B cell (primary cell): ENCODE results near the gene ZFYVE16. TPM values are rescaled to one million over a fixed set of nuclear protein-coding genes. Genes with fewer than 3 reads are reported as not detected.

Experiments
- ATAC-seq: fragments of 200-7000 bp; cut with Tn5 transposase; one replicate; pipeline ENCODE4 v1.10.0; 2021; ENCODE audit warnings: low read depth, mild to moderate bottlenecking, moderate number of reproducible peaks, moderate library complexity
- CTCF ChIA-PET: fragments of 350-600 bp; sonication (Branson Sonifier 250); formaldehyde crosslinking; loops from one replicate; lab custom pipeline; 2021; ENCODE audit warnings: antibody characterized with exemption, inconsistent platforms; lab: Charles Lee
- POLR2A ChIA-PET: fragments of 350-600 bp; sonication (Branson Sonifier 250); formaldehyde crosslinking; loops from one replicate; lab custom pipeline; 2021; ENCODE audit warnings: antibody characterized with exemption; lab: Charles Lee
- DNase-seq: peaks from one replicate; pipeline ENCODE4 v3.0.0; 2013
- H2AFZ ChIP-seq: 2 replicates; pipeline ENCODE4 v1.6.1; 2012; ENCODE audit warnings: mild to moderate bottlenecking, low read depth, low read length; ENCODE audit not compliant: insufficient read depth, poor library complexity, severe bottlenecking
- H3K27ac ChIP-seq, 2 donors: 1 replicate in 1 of 2; 2 replicates in 1 of 2; pipeline ENCODE4 v1.5.1; 2012 to 2013; ENCODE audit warnings: low read length in 2 of 2, mild to moderate bottlenecking in 2 of 2, moderate library complexity in 1 of 2
- H3K27me3 ChIP-seq, 4 experiments: fragments of 200-600 bp in 1 of 4; sonication (generic) in 1 of 4; replicated peaks in 1 of 4; 1 replicate in 2 of 4; 2 replicates in 2 of 4; pipeline versions ENCODE4 v1.6.1 to v1.7.0; 2013 to 2016; ENCODE audit warnings: low read length in 3 of 4, mild to moderate bottlenecking in 2 of 4, mixed read lengths in 1 of 4, moderate library complexity in 1 of 4; ENCODE audit not compliant: insufficient read depth in 4 of 4, control insufficient read depth in 3 of 4; ENCODE audit errors: control extremely low read depth in 1 of 4
- H3K36me3 ChIP-seq, 2 experiments: replicated peaks in 1 of 2; 1 replicate in 1 of 2; 2 replicates in 1 of 2; pipeline versions ENCODE4 v1.6.1 to v1.7.1; 2013; ENCODE audit warnings: low read length in 1 of 2; ENCODE audit not compliant: insufficient read depth in 2 of 2, control insufficient read depth in 1 of 2; ENCODE audit errors: control extremely low read depth in 1 of 2, extremely low read depth in 1 of 2
- H3K4me1 ChIP-seq, 2 donors: fragments of 200-600 bp in 1 of 2; sonication (generic) in 1 of 2; 1 replicate in 1 of 2; 2 replicates in 1 of 2; pipeline versions ENCODE4 v1.5.1 to v1.6.1; 2013 to 2017; ENCODE audit warnings: low read length in 2 of 2; ENCODE audit not compliant: control insufficient read depth in 2 of 2, insufficient read depth in 2 of 2
- H3K4me2 ChIP-seq: replicated peaks from 2 replicates; pipeline ENCODE3; 2012; ENCODE audit warnings: mild to moderate bottlenecking, low read depth, low read length; ENCODE audit not compliant: poor library complexity, severe bottlenecking
- H3K4me3 ChIP-seq, 5 experiments: fragments of 200-600 bp in 1 of 5; sonication (generic) in 1 of 5; 1 replicate in 3 of 5; 2 replicates in 2 of 5; pipeline versions ENCODE4 v1.5.1 to v1.7.0; 2011 to 2016; ENCODE audit warnings: low read length in 4 of 5, mild to moderate bottlenecking in 4 of 5, low read depth in 2 of 5, control low read depth in 1 of 5, moderate library complexity in 1 of 5; ENCODE audit not compliant: insufficient read depth in 1 of 5; ENCODE audit errors: control extremely low read depth in 1 of 5, extremely low read depth in 1 of 5
- H3K79me2 ChIP-seq: fragments of 200-600 bp; sonication (generic); one replicate; pipeline ENCODE4 v1.6.0; 2016; ENCODE audit warnings: low read length; ENCODE audit not compliant: control insufficient read depth, insufficient read depth
- H3K9ac ChIP-seq: fragments of 200-600 bp; sonication (generic); 2 replicates; pipeline ENCODE4 v1.6.1; 2017; ENCODE audit warnings: mild to moderate bottlenecking, low read length, moderate library complexity
- H3K9me3 ChIP-seq, 3 donors: one replicate each; pipeline versions ENCODE4 v1.6.1 to v1.7.1; 2013; ENCODE audit warnings: low read length in 2 of 3; ENCODE audit not compliant: control insufficient read depth in 2 of 3, insufficient read depth in 1 of 3; ENCODE audit errors: control extremely low read depth in 1 of 3
- H4K20me1 ChIP-seq: 2 replicates; pipeline ENCODE4 v1.6.0; 2012; ENCODE audit warnings: mild to moderate bottlenecking, low read length; ENCODE audit not compliant: insufficient read depth, control insufficient read depth, poor library complexity, severe bottlenecking
- H3K27ac Mint-ChIP-seq: one replicate; pipeline ENCODE4 v1.8.0; 2021; ENCODE audit warnings: mixed read lengths
- H3K27me3 Mint-ChIP-seq: one replicate; pipeline ENCODE4 v1.8.0; 2021; ENCODE audit warnings: mixed read lengths
- H3K4me1 Mint-ChIP-seq: one replicate; pipeline ENCODE4 v1.8.0; 2021; ENCODE audit warnings: mixed read lengths
- H3K4me3 Mint-ChIP-seq: one replicate; pipeline ENCODE4 v1.8.0; 2021; ENCODE audit warnings: mixed read lengths
- H3K9me3 Mint-ChIP-seq: one replicate; pipeline ENCODE4 v1.8.0; 2022; ENCODE audit warnings: mixed read lengths; ENCODE audit not compliant: insufficient read depth
- CTCF ChIP-seq: fragments of 200-600 bp; IDR thresholded peaks from one replicate; pipeline ENCODE4 v1.8.0; 2022; ENCODE audit warnings: antibody characterized with exemption, mild to moderate bottlenecking
- EZH2 ChIP-seq: IDR thresholded peaks from 2 replicates; pipeline ENCODE4 v1.6.1; 2012; ENCODE audit warnings: borderline replicate concordance, low read depth, mild to moderate bottlenecking, moderate library complexity, low read length; ENCODE audit not compliant: insufficient read depth, poor library complexity, severe bottlenecking
- WGBS: methylation state at CpG from one replicate; pipeline ENCODE4 v1.1.5; 2013; ENCODE audit warnings: missing lambda C conversion rate; ENCODE audit not compliant: insufficient coverage; 5-methylcytosine and 5-hydroxymethylcytosine counted together
- intact Hi-C: fragments of 100-400 bp; cut with micrococcal nuclease; formaldehyde crosslinking; loops from one replicate; pipeline ENCODE4 v1.10.0; 2022
- polyA plus RNA-seq: library from polyadenylated mRNA; depleted of rRNA; stranded (reverse); fragments of >200 nt; gene quantifications from 2 replicates; pipeline ENCODE4 v1.2.3, GENCODE V29; 2012
- total RNA-seq, 2 donors: library from RNA; stranded (reverse); fragments of 120-200 nt in 1 of 2; gene quantifications; 1 replicate in 1 of 2; 2 replicates in 1 of 2; pipeline versions ENCODE4 v1.2.3 to v1.2.4, GENCODE V29; 2013 to 2022

The ZFYVE16 gene
- total and polyA plus RNA-seq, 2 donors (not counting 1 experiment from before 2014, with no cell fraction given), result 4.7 to 38.3 TPM

GRCh38 chr5:80409367-80409966, 1.6 kb downstream of the ZFYVE16 start:
- Histone ChIP-seq H3K27me3 (no peaks in the 10 kb centered on the region), H2AFZ (no peak overlapping the region), H3K9ac (peak overlapping the region; percentile 97), H3K27ac (no peak overlapping the region), H3K79me2 (peaks cover 50% of the 10 kb centered on the region), H3K9me3 (no peaks in the 10 kb centered on the region), H3K4me2 (peak overlapping the region; percentile 93), H3K4me3 (no peak overlapping the region), H4K20me1 (no peaks in the 10 kb centered on the region), H3K36me3 (peaks cover 0 to 3% of the 10 kb centered on the region in 2 experiments), H3K4me1 (peaks cover 13 to 17% of the 10 kb centered on the region in 2 donors)
- Mint-ChIP-seq H3K27me3 (no peaks in the 10 kb centered on the region), H3K9me3 (no peaks in the 10 kb centered on the region), H3K27ac (no peak overlapping the region), H3K4me3 (peak overlapping the region; percentile 35), H3K4me1 (peaks cover 21% of the 10 kb centered on the region)
- TF ChIP-seq EZH2 (no peak), CTCF (no peak)
- ATAC-seq (no peak), DNase-seq (no peak)
- intact Hi-C loops, result loop anchor here (5.0 to 10.0 kb wide), 3 partner anchors 892 to 1175 kb away; partner anchors contain the start of gene JMY
- POLR2A ChIA-PET, result no interaction called here
- CTCF ChIA-PET, result no interaction called here
- WGBS, result 100% methylated on average over 1 of the region's 6 CpGs

DNA sequence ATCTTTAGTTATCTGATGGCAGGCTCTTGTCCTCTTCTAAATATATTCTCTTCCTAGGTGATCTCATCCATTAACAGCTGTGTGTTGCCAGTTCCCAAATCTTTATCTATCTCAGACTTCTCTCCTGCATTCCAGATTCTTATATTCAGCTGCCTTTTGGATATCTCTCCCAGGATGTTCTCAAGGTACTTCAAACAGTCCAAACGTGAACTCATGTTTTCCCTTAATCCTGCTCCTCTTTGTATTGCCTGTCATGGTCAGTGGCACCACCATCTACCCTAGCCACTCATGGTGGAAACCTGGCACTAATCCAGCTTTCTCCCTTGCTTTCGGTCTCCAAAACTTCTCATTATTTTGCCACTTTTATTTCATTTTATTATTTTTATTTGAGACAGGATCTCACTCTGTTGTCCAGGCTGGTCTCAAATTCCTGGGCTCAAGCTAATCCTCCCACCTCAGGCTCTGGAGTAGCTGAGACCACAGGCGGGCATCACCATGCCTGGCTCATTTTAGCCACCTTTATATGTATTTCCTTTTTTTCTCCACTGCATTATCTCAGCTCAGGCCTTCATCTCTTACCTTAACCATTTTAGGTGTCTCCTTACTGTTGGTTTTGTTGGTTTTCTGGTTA, 3.8 kb downstream of the ZFYVE16 start:
- Mint-ChIP-seq H3K9me3 (no peaks in the 10 kb centered on the region), H3K27ac (no peak overlapping the region), H3K27me3 (no peaks in the 10 kb centered on the region), H3K4me3 (no peak overlapping the region), H3K4me1 (peaks cover 21% of the 10 kb centered on the region)
- H3K9ac ChIP-seq, result no peak overlapping the region
- ChIA-PET CTCF (interaction anchor here (0.6 kb wide), 1 partner anchor 1172 kb away, joined by 3 read pairs; no protein-coding TSS in a partner anchor), POLR2A (no interaction called here)
- peaks cover 59% of the 10 kb centered on the region for H3K79me2 ChIP-seq
- DNase-seq (no peak), ATAC-seq (no peak)
- 100% methylated on average over 1 of the region's 3 CpGs for WGBS
- no peak overlapping the region for H3K27ac ChIP-seq
- H3K36me3 ChIP-seq, result peaks cover 0 to 3% of the 10 kb centered on the region in 2 experiments
- H3K4me1 ChIP-seq, result peaks cover 13 to 17% of the 10 kb centered on the region in 2 donors
- no peaks in the 10 kb centered on the region for H3K9me3 ChIP-seq
- H4K20me1 ChIP-seq, result peaks cover 4% of the 10 kb centered on the region
- no peaks in the 10 kb centered on the region for H3K27me3 ChIP-seq
- H2AFZ ChIP-seq, result no peak overlapping the region
- no peak for TF ChIP-seq CTCF
- TF ChIP-seq EZH2, result no peak
- intact Hi-C loops, result no loop called here
- no peak overlapping the region for H3K4me2 ChIP-seq
- no peak overlapping the region for H3K4me3 ChIP-seq
